HEK293 (cell line): Measurements from ENCODE around the gene OPCML.

ENCODE experiments used
- ATF2 ChIP-seq: fragments of 450-650 bp; formaldehyde crosslinking; IDR thresholded peaks from 2 replicates; pipeline ENCODE4 v1.5.1; 2016; ENCODE audit warnings: missing biosample characterization, missing genetic modification characterization, low read depth
- BCL11A ChIP-seq: fragments of 450-650 bp; formaldehyde crosslinking; IDR thresholded peaks from 2 replicates; pipeline ENCODE4 v1.5.1; 2016; ENCODE audit warnings: low read depth, missing biosample characterization, missing genetic modification characterization
- SP2 ChIP-seq: fragments of 450-650 bp; formaldehyde crosslinking; IDR thresholded peaks from 2 replicates; pipeline ENCODE4 v1.5.1; 2016; ENCODE audit warnings: missing biosample characterization, missing genetic modification characterization
- ZBTB20 ChIP-seq: fragments of 450-650 bp; formaldehyde crosslinking; IDR thresholded peaks from 2 replicates; pipeline ENCODE4 v1.5.1; 2016; ENCODE audit warnings: missing biosample characterization, missing genetic modification characterization
- ZFP3 ChIP-seq: fragments of 450-650 bp; formaldehyde crosslinking; IDR thresholded peaks from 2 replicates; pipeline ENCODE4 v1.5.1; 2016; ENCODE audit warnings: low read depth, missing biosample characterization, missing genetic modification characterization
- ZNF280C ChIP-seq: fragments of 450-650 bp; formaldehyde crosslinking; IDR thresholded peaks from 2 replicates; pipeline ENCODE4 v1.5.1; 2016; ENCODE audit warnings: missing biosample characterization, missing genetic modification characterization
- ZNF341 ChIP-seq: fragments of 450-650 bp; formaldehyde crosslinking; IDR thresholded peaks from 2 replicates; pipeline ENCODE4; 2016; ENCODE audit warnings: low read depth, missing biosample characterization, missing genetic modification characterization
- ZNF354C ChIP-seq: fragments of 450-650 bp; formaldehyde crosslinking; IDR thresholded peaks from 2 replicates; pipeline ENCODE4 v1.5.1; 2016; ENCODE audit warnings: missing biosample characterization, missing genetic modification characterization, low read depth, borderline replicate concordance
- ZNF549 ChIP-seq: fragments of 450-650 bp; IDR thresholded peaks from 2 replicates; pipeline ENCODE4 v1.5.1; 2018; ENCODE audit warnings: missing biosample characterization, missing genetic modification characterization, mild to moderate bottlenecking, inconsistent platforms, moderate library complexity
- ZNF561 ChIP-seq: fragments of 450-650 bp; IDR thresholded peaks from 2 replicates; pipeline ENCODE4 v1.5.1; 2018; ENCODE audit warnings: missing biosample characterization, missing genetic modification characterization, borderline replicate concordance
- ZNF830 ChIP-seq: fragments of 450-650 bp; IDR thresholded peaks from 2 replicates; pipeline ENCODE4 v1.5.0; 2018; ENCODE audit warnings: missing biosample characterization, missing genetic modification characterization, low read depth, mild to moderate bottlenecking, moderate library complexity
- TF ChIP-seq, protein P1 (sequence below): fragments of 450-650 bp; formaldehyde crosslinking; IDR thresholded peaks from 2 replicates; pipeline ENCODE4 v1.5.1; 2016; ENCODE audit warnings: missing biosample characterization, missing genetic modification characterization

DNA sequence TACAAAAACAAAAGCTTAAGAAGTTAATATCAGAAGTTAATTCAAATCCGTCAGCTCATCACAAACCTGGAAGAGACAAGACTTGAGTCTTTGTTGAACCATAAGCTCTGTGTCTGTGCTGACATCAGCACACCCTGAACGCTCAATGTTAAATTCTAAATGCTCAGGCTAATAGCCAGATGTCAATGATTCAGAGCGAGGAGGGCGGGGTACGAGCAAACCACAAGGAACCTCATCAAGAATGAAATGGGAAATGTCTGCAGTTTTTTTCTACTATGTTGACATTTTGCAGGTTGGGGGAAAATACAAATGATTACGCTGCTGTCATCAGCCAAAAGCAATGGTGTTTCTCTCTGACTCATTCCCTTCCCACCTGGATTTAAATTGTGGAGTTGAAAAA is 1104.7 kb downstream of the OPCML start:
- TF ChIP-seq, protein P1, sequence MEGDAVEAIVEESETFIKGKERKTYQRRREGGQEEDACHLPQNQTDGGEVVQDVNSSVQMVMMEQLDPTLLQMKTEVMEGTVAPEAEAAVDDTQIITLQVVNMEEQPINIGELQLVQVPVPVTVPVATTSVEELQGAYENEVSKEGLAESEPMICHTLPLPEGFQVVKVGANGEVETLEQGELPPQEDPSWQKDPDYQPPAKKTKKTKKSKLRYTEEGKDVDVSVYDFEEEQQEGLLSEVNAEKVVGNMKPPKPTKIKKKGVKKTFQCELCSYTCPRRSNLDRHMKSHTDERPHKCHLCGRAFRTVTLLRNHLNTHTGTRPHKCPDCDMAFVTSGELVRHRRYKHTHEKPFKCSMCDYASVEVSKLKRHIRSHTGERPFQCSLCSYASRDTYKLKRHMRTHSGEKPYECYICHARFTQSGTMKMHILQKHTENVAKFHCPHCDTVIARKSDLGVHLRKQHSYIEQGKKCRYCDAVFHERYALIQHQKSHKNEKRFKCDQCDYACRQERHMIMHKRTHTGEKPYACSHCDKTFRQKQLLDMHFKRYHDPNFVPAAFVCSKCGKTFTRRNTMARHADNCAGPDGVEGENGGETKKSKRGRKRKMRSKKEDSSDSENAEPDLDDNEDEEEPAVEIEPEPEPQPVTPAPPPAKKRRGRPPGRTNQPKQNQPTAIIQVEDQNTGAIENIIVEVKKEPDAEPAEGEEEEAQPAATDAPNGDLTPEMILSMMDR (tag by site-specific recombination), result no peak
- no peak for TF ChIP-seq ZNF561 (tag by site-specific recombination)
- no peak for TF ChIP-seq BCL11A (tag by site-specific recombination)
- no peak for TF ChIP-seq ZNF549 (tag by site-specific recombination)
- TF ChIP-seq ZNF830 (tag by site-specific recombination), result no peak
- no peak for TF ChIP-seq ZNF354C (tag by site-specific recombination)
- TF ChIP-seq ZNF341 (tag by site-specific recombination), result no peak
- TF ChIP-seq ZBTB20 (tag by site-specific recombination), result no peak
- no peak for TF ChIP-seq ATF2 (tag by site-specific recombination)
- TF ChIP-seq SP2 (tag by site-specific recombination), result no peak
- TF ChIP-seq ZNF280C (tag by site-specific recombination), result no peak
- no peak for TF ChIP-seq ZFP3 (tag by site-specific recombination)
